Astrocyte of the cerebellum (primary cell): ENCODE results near the gene SHROOM3.

Source experiments
- DNase-seq: peaks from one replicate; pipeline ENCODE4 v3.0.0-alpha.2; 2011; ENCODE audit warnings: low read depth
- H3K4me3 ChIP-seq: 2 replicates; pipeline ENCODE4 v1.5.1; 2011; ENCODE audit warnings: mild to moderate bottlenecking, low read depth, low read length, moderate library complexity
- in situ Hi-C: cut with HindIII; loops from 2 replicates; pipeline ENCODE4 v1.10.0; 2017; ENCODE audit warnings: low sequenced_read_pairs
- TF ChIP-seq, protein P1 (sequence below): IDR thresholded peaks from 2 replicates; pipeline ENCODE4 v1.5.1; 2012; ENCODE audit warnings: low read length, low read depth, moderate library complexity, mild to moderate bottlenecking; ENCODE audit errors: missing control alignments

SHROOM3 gene

DNA sequence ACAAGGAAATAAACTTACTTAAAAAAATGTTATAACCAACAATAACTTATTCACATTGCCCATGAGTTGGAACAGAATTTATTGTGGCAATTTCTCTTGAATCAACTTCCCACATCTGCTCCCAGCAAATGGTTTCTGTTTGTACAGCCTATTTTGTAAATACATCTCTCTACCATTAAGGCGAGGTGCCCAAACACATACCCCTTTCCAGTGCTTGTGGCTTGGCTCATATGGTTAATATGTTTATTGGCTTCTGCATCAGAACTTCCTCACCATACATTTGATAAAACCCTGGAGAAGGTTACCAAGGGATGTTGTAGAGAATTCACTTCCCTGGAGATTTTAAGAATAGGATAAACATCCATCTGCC, 255.9 kb downstream of the SHROOM3 start:
- no peak overlapping the region for H3K4me3 ChIP-seq
- TF ChIP-seq, protein P1, sequence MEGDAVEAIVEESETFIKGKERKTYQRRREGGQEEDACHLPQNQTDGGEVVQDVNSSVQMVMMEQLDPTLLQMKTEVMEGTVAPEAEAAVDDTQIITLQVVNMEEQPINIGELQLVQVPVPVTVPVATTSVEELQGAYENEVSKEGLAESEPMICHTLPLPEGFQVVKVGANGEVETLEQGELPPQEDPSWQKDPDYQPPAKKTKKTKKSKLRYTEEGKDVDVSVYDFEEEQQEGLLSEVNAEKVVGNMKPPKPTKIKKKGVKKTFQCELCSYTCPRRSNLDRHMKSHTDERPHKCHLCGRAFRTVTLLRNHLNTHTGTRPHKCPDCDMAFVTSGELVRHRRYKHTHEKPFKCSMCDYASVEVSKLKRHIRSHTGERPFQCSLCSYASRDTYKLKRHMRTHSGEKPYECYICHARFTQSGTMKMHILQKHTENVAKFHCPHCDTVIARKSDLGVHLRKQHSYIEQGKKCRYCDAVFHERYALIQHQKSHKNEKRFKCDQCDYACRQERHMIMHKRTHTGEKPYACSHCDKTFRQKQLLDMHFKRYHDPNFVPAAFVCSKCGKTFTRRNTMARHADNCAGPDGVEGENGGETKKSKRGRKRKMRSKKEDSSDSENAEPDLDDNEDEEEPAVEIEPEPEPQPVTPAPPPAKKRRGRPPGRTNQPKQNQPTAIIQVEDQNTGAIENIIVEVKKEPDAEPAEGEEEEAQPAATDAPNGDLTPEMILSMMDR = no peak
- no peak for DNase-seq
- in situ Hi-C loops = no loop called here

DNA sequence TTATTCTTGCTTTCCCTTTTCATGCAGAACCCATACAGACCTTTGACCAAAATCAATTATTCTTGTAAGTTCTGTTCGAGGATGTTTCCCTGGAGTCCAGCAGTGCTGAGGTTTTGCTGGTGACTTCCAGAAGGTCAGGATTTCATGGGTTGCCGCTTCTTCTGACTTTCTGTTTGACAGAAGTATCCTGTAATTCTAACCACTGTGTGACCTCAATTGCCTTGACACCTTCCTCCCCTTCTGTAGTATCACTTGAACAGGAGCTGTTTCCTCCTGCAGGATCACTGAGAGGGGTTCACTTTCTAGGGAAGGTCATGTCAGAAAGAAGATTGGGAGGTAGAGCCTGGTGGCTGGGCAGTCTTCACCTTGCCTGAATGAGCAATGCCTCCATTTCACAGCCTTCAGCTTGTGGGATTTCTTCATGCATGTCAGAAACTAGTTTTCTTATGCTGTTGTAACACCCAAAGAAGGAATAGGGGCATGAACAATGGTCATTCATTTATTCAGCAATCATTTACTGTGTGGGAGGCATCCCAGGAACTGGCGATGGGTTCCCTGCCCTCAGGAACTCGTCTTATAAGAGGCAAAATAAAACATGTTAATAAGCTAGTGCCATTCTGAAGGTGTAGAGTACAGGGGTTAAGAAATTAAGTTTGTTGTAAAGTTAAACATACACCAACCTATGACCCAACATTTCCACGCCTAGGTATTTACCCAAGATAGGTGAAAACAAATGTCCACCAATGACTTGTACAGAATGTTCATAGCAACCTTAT, 257.0 kb downstream of the SHROOM3 start:
- TF ChIP-seq, protein P1 = no peak
- no peak overlapping the region for H3K4me3 ChIP-seq
- in situ Hi-C loops = no loop called here
- no peak for DNase-seq

DNA sequence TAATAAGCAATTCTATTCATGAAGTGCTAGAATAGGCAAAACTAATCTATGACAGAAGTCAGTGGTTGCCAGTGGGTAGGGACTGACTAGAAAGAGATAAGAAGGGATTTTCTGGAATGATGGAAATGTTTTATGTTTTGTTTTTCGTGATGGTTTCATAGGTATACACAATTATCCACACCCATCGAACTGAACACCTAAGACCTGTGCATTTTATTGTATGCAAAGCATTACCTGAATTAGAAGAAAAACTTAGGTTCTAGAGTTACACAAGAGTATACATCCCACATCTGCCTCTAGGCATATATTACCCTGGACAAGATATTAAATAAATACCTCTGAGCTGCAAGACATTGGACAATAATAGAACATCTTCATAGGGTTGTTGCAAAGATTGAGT, 257.7 kb downstream of the SHROOM3 start:
- TF ChIP-seq, protein P1 = no peak
- no peak overlapping the region for H3K4me3 ChIP-seq
- in situ Hi-C loops = no loop called here
- no peak for DNase-seq

DNA sequence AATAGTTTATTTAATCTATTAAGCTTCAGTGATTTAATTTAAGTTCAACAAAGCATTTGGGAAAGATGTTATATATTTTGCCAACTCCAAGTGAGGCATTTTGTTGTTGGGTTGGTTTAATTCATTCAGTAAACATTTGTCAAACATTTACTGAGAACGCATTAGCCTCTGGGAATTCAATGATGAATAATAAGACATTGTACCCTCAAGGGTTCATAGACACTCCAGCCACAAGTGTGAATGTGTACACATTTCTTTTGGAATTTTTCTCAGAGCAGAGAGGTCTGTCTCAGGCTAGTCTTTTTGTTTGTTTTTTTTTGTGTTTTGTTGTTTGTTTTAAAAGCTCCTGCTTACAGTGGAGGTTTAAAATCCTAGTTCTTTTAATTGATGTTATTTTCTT, 259.0 kb downstream of the SHROOM3 start:
- in situ Hi-C loops = no loop called here
- TF ChIP-seq, protein P1 = no peak
- no peak overlapping the region for H3K4me3 ChIP-seq
- DNase-seq = no peak

DNA sequence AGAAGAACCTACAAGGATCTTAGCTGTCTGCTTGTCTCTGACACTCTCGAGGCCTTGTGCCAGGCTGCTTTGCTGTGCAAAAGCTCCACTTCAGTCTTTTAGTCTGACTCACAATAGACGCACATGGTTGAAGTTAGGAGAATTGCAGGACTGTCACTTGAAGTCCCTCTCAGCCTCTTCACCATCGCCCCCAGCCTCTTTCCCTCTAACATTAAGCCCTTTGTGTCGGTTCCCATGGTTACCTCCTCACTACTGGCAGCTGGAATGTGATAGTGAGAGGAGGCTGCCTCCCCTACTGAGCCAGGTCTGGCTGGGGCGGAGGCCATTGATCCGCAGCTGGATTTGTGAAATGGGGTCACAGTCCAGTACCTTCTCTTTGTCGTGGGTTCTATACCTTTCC, 261.1 kb downstream of the SHROOM3 start:
- TF ChIP-seq, protein P1 = no peak
- DNase-seq = no peak
- no peak overlapping the region for H3K4me3 ChIP-seq
- in situ Hi-C loops = no loop called here

DNA sequence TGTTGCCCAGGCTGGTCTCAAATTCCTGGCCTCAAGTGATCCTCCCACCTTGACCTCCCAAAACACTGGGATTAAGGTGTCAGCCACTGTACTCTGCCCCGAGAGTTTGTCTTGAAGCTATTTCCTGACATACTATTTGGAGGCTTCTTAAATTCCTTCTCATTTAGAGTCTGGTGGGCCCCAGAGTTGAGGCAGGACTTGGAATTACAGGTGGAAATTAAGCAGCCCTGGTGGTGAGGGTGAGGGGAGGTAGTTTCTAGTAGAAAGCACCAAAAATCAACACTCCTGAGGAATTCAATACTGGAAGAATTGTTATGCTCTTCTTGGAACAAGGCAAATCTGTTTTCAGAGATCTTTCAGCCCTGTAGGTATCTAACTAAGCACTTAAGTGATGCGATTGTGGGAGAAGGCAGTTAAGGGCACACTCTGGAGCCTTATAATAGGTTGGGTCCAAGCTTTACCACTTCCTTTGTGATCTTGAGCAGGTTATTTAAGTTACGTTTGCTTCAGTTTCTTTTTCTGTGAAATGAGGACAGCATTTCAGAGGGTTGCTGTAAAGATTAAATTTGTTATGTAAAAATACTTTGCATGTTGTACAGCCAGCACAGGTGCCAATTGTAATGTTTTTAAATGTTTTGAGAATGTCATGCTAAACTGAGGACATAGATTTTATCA, 262.2 kb downstream of the SHROOM3 start:
- H3K4me3 ChIP-seq = no peak overlapping the region
- TF ChIP-seq, protein P1 = no peak
- in situ Hi-C loops = no loop called here
- no peak for DNase-seq
